DOHH2 (cell line): ENCODE measurements around the gene EYA4.

Experiments used
- EZH2phosphoT487 ChIP-seq: fragments of 200-600 bp; sonication (generic); IDR thresholded peaks from 2 replicates; pipeline ENCODE4 v1.6.1; 2017; ENCODE audit warnings: borderline replicate concordance, mild to moderate bottlenecking, antibody characterized with exemption, low read length, moderate library complexity, mixed read lengths
- TF ChIP-seq, protein P1 (sequence below): fragments of 200-600 bp; sonication (generic); IDR thresholded peaks from one replicate; pipeline ENCODE4 v1.5.1; 2014; ENCODE audit warnings: antibody characterized with exemption, mild to moderate bottlenecking, low read depth, low read length; ENCODE audit not compliant: poor library complexity, severe bottlenecking

- TF ChIP-seq, protein P1, sequence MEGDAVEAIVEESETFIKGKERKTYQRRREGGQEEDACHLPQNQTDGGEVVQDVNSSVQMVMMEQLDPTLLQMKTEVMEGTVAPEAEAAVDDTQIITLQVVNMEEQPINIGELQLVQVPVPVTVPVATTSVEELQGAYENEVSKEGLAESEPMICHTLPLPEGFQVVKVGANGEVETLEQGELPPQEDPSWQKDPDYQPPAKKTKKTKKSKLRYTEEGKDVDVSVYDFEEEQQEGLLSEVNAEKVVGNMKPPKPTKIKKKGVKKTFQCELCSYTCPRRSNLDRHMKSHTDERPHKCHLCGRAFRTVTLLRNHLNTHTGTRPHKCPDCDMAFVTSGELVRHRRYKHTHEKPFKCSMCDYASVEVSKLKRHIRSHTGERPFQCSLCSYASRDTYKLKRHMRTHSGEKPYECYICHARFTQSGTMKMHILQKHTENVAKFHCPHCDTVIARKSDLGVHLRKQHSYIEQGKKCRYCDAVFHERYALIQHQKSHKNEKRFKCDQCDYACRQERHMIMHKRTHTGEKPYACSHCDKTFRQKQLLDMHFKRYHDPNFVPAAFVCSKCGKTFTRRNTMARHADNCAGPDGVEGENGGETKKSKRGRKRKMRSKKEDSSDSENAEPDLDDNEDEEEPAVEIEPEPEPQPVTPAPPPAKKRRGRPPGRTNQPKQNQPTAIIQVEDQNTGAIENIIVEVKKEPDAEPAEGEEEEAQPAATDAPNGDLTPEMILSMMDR: no peak
- no peak for TF ChIP-seq EZH2phosphoT487
Measured at GRCh38 chr6:133348846-133349245, 107.7 kb downstream of the EYA4 start.
